Kidney tubule cell (primary cell): ENCODE results near the gene AHNAK2.

Experiments used
- DNase-seq: peaks from one replicate; pipeline ENCODE4 v3.0.0-alpha.2; 2018; ENCODE audit warnings: low spot score

The AHNAK2 gene

DNA sequence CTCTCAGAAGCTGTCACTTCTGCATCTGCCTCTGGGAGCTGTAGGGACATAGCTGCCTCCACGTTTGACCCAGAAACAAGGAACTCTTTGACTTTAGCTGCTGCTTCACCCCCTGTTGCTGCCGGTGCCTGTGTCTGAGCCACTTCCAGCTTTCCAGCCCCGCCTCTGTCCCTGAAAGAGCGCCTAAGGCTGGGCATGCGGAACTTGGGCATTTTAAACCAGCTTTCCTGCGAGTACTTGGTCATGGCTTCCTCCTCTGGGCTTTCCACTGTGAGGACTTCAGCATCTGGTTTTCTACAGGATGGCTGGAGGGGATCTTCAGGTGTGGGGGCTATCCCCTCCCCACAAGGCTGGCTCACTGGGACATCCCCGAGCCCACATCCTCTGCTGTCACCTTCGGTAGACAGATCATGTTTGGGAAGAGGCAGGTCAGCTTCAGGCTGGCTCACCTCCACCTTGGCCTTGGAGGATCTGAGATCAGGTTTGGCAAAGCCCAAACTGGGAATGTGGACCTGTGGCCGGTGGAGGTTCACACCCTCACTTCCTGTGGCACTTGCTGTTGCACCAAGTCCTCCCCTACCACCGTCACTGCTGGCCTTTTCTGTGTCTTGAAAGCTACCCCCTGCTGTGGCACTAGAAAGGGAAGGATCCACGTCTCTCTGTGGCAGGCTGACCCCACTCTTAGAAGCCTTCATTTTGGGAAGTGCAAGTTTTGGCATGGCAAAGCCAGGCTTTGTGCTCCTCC lies 38.3 kb downstream of the AHNAK2 start:
- DNase-seq = no peak

DNA sequence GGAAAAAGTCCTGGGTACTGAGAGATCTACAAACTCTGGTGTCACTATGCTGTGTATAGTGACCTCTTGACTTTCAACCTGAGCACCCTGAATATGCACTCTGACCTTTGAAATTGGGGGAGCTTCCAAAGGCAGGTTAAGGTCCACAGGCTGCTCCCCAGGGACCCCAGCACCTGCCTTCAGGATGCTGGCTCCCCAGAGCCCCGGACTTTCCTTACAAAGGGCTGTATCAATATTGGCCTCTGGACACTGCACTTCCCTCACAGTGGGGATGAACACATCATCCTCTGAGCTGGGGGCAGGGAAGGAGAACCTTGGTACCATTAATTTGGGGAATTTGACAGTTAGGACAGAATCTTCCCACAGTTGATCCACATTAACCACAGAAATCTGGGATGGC lies 39.2 kb downstream of the AHNAK2 start:
- no peak for DNase-seq

GRCh38 chr14:104938436-104938835 lies 39.7 kb downstream of the AHNAK2 start:
- DNase-seq = no peak

DNA sequence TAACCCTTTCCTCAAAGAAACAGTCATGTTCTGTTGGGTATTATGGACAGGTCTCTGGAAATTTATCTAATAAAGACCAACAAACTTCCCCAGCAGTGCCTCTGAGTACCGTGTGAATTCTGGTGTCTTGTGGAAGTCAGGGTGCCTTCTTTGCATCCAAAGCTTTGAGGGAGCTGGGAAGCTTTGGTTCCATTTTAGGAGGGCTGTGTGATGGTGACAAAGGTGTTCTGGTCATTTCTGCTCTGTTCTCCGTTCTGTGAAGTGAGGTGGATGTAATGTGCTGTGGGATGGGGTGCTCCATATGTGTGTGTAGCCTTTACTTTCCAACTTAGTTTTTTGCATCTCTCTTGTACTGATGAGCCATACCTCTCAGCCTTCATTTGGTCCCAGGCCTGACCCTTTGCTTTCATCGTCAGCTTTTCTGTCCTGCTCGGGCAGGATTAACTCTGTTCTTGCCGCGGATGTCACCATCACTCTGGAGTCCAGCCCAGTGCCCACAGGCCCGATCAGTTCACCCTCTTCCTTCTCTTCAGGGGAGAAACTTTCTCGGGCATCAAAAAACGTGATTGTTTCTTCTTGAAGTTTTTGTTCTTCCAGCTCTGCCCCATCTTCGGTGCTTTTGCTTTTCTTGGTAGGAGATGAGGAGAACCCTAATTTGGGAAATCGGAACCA lies 40.3 kb downstream of the AHNAK2 start:
- DNase-seq = no peak

DNA sequence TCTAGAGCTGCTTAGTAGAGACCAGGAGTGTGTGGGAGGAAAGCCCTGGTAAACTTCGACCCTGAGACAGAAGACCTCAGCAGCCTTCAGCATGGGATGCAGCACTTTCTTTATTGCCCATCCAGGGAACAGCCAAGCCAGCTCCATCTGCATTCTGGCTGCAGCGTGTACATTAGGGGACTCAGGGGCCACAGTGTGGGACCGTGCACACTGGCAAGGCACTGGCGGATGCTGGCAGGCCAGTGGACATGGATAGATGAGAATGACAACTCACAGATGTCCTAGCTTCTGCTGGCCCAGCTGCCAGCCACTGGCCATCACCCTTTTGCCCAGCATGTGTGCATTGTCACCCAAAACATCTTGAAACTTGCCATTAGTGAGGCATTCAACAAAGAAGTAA lies 41.0 kb downstream of the AHNAK2 start:
- no peak for DNase-seq

- DNase-seq = no peak
These were observed 41.6 kb downstream of the AHNAK2 start for GRCh38 chr14:104936361-104937155.

DNA sequence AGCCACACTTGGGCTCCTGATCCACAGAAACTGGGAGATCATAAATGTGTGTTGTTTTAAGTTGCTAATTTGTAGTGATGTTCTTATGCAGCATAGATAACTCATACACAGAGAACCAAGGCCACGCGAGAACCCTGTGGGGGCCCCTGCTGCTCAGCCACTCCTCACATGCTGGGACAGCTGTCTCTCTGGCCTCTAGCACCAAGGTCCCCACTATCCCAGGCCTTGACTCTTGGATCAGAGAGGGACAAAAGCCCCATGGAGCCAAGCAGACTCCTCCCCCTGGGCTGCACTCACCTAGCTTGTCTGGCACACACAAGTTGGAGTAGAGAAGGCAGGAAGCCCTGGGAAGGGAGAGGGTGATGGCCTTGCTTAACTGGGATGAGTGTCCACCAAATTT lies 42.2 kb downstream of the AHNAK2 start:
- no peak for DNase-seq

GRCh38 chr14:104935026-104935650 lies 43.0 kb downstream of the AHNAK2 start:
- no peak for DNase-seq

- DNase-seq = no peak
These were observed 44.1 kb downstream of the AHNAK2 start for GRCh38 chr14:104933746-104934733.

DNA sequence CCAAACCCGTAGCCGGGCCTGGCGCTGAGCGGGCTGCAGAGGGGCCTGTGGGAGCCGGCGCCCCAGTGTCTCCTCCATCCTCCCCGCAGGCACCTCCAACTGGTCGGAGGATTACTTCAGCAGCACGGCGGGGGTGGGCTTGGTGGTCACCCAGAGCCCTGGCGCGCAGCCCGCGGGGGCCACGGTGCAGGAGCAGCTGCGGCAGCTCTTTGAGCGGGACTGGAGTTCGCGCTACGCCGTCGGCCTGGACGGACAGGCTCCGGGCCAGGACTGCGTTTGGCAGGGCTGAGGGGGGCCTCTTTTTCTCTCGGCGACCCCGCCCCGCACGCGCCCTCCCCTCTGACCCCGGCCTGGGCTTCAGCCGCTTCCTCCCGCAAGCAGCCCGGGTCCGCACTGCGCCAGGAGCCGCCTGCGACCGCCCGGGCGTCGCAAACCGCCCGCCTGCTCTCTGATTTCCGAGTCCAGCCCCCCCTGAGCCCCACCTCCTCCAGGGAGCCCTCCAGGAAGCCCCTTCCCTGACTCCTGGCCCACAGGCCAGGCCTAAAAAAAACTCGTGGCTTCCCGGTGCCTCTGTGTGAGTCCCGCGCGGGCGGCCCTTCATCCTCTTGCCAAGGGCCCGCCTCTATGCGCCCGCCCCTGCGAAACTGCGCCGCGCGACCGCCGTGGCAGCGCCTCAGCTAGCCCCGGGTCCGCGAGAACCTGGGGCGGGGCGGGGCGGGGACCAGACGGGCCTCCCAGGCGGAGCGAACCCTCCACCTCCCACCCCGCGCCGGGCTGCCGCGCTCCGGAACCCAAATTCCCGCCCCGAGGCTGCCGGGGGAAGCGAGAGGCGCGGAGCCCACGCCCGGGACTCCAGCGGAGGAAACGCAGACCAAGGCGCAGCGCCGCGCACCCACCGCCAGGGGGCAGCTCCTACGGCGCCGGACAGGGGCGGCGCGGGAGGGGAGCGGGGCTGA lies 45.2 kb downstream of the AHNAK2 start:
- DNase-seq = peak; percentile 80

- DNase-seq = no peak
These were observed 46.2 kb downstream of the AHNAK2 start for GRCh38 chr14:104931771-104932675.

DNA sequence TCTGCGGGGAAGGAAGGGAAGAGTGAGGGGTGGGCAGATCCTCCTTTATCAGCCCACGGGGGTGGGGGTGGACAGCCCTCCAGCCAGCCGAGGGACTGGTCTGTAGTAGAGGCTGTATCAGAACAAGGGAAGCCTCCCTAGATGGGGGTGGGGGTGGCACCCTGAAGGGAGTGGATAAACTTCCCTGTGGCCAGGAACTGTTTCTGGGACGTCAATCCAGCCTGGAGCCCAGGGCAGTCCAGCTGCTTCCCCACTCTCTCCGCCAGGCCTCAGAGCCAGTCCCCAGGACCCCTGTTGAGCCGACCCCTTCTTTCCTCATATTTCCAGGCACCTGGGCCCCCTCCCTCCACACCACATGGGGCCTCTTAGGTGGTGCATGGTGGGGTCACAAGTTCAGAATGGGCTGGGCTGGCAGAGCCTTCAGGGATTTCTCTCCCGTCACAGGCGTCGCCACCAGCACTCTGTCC lies 46.8 kb downstream of the AHNAK2 start:
- DNase-seq = no peak

DNA sequence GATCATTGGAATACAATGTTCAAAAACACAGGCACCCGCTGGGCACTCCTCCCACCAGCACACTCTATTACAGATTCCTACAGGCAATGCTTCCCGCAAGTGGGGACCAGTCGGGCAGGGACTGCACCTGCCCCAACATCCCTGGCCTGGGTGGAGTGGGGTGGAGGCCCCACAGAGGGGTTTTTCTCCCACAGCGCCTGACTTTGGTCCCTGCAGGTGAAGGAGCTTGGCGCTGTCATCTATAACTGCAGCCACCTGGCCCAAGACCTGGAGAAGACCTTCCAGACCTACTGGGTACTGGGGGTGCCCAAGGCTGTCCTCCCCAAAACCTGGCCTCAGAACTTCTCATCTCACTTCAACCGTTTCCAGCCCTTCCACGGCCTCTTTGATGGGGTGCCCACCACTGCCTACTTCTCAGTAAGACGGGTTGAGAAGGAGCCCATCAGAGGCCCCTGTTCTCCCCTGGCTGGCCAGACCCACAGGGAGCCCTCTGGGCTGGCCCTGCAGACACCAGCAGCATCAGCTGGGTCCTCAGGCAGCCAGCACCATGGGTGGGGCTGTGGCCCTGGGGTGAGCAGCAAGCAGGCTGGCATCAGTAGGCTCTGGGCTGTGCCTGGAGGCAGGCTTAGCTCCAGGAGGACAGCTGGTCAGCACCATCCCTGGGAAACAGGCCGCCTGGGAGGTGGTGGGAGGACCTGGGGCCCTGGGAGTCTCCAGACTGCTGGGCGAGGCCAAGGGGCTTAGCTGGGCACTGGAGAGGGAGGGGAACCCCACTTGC lies 47.5 kb downstream of the AHNAK2 start:
- no peak for DNase-seq

GRCh38 chr14:104929268-104930230 lies 48.6 kb downstream of the AHNAK2 start:
- DNase-seq = no peak

GRCh38 chr14:104928391-104929133 lies 49.6 kb downstream of the AHNAK2 start:
- no peak for DNase-seq

DNA sequence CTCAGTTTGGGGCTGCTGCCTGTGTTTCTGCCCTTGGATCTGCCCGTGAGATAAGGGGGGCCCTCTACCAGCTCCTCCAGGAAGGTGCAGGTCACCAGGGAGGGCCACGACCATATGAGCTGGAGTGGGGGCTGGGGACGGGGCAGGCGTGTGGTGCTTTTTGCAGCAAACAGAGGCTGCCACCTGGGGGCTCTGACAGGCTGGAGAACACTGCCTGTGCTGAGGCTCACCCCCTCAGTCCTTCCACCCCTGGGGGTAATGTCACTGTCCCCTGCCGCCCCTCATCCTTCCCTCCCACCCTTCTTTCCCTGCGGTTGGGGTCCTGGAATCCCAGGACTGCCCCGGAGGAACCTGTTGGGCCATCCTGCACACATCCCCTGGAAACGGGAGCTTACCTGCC lies 50.3 kb downstream of the AHNAK2 start:
- no peak for DNase-seq
